Esophagus (tissue), 2 donors: ENCODE results near the gene ENGASE. TPM values are rescaled to one million over a fixed set of nuclear protein-coding genes. Genes with fewer than 3 reads are reported as not detected.

Experiments used
- H3K27ac ChIP-seq, 2 donors: one replicate each; pipeline ENCODE4 v1.5.1; 2013; ENCODE audit warnings: low read depth in 2 of 2, mild to moderate bottlenecking in 2 of 2, inconsistent platforms in 1 of 2, low read length in 1 of 2, moderate library complexity in 1 of 2
- H3K27me3 ChIP-seq, 2 donors: one replicate each; pipeline ENCODE4 v1.6.1; 2013; ENCODE audit warnings: low read length in 2 of 2, control low read depth in 1 of 2, mild to moderate bottlenecking in 1 of 2; ENCODE audit not compliant: insufficient read depth in 2 of 2, control insufficient read depth in 1 of 2
- H3K36me3 ChIP-seq, 2 donors: one replicate each; pipeline ENCODE4 v1.6.1; 2013; ENCODE audit warnings: low read length in 1 of 2; ENCODE audit not compliant: control insufficient read depth in 2 of 2, insufficient read depth in 2 of 2
- H3K4me1 ChIP-seq, 2 donors: one replicate each; pipeline ENCODE4 v1.6.1; 2013; ENCODE audit warnings: low read length in 1 of 2; ENCODE audit not compliant: control insufficient read depth in 2 of 2, insufficient read depth in 2 of 2
- H3K4me3 ChIP-seq, 2 donors: one replicate each; pipeline ENCODE4 v1.5.1; 2013; ENCODE audit warnings: low read length in 2 of 2, mild to moderate bottlenecking in 2 of 2, low read depth in 1 of 2, moderate library complexity in 1 of 2
- H3K9me3 ChIP-seq, 2 donors: one replicate each; pipeline ENCODE4 v1.6.1; 2013; ENCODE audit warnings: mild to moderate bottlenecking in 2 of 2, low read depth in 1 of 2, low read length in 1 of 2, moderate library complexity in 1 of 2; ENCODE audit not compliant: control insufficient read depth in 2 of 2, insufficient read depth in 1 of 2
- WGBS, 2 donors: extraction: QIAGEN DNeasy Blood & Tissue Kit; methylation state at CpG; one replicate each; pipeline ENCODE4 v1.1.7; 2013; 5-methylcytosine and 5-hydroxymethylcytosine counted together
- polyA plus RNA-seq, 2 donors: library from polyadenylated mRNA; stranded (reverse); fragments of 200-250 nt; gene quantifications; one replicate each; pipeline ENCODE4 v1.2.3, GENCODE V29; 2013
- donor health status: healthy with polysubstance abuse.
- donor health status: Bipolar disorder and iron deficiency.

Gene ENGASE
- polyA plus RNA-seq, 2 donors = 10.6 to 31.7 TPM

GRCh38 chr17:79102214-79102613 is 27.6 kb downstream of the ENGASE start:
- Histone ChIP-seq H3K9me3 (no peaks in the 10 kb centered on the region), H3K4me1 (no peaks in the 10 kb centered on the region), H3K27me3 (peaks cover 0 to 4% of the 10 kb centered on the region in 2 donors), H3K36me3 (no peaks in the 10 kb centered on the region), H3K27ac (no peak overlapping the region), H3K4me3 (no peak overlapping the region)
- 75 to 82% methylated on average over 7 of the region's 7 CpGs for WGBS, 2 donors

GRCh38 chr17:79104898-79105600 is 30.4 kb downstream of the ENGASE start:
- no peaks in the 10 kb centered on the region for H3K9me3 ChIP-seq
- H3K4me1 ChIP-seq = no peaks in the 10 kb centered on the region
- 71 to 76% methylated on average over 12 of the region's 12 CpGs for WGBS, 2 donors
- no peaks in the 10 kb centered on the region for H3K27me3 ChIP-seq
- no peak overlapping the region for H3K4me3 ChIP-seq
- no peak overlapping the region for H3K27ac ChIP-seq
- no peaks in the 10 kb centered on the region for H3K36me3 ChIP-seq

- no peak overlapping the region for H3K27ac ChIP-seq
- no peaks in the 10 kb centered on the region for H3K27me3 ChIP-seq
- no peaks in the 10 kb centered on the region for H3K9me3 ChIP-seq
- H3K4me3 ChIP-seq = no peak overlapping the region
- 77 to 81% methylated on average over 14 of the region's 14 CpGs for WGBS, 2 donors
- H3K36me3 ChIP-seq = no peaks in the 10 kb centered on the region
- H3K4me1 ChIP-seq = no peaks in the 10 kb centered on the region
Observed at GRCh38 chr17:79105937-79106336, 31.3 kb downstream of the ENGASE start.

- Histone ChIP-seq H3K9me3 (no peaks in the 10 kb centered on the region), H3K4me1 (no peaks in the 10 kb centered on the region), H3K4me3 (no peak overlapping the region), H3K36me3 (no peaks in the 10 kb centered on the region), H3K27me3 (no peaks in the 10 kb centered on the region), H3K27ac (no peak overlapping the region)
- 87 to 91% methylated on average over 11 of the region's 11 CpGs for WGBS, 2 donors
Observed at GRCh38 chr17:79106958-79107357, 32.3 kb downstream of the ENGASE start.

GRCh38 chr17:79107499-79108231 is 33.0 kb downstream of the ENGASE start:
- H3K27me3 ChIP-seq = no peaks in the 10 kb centered on the region

GRCh38 chr17:79108232-79108850 is 33.7 kb downstream of the ENGASE start:
- WGBS, 2 donors = 72 to 81% methylated on average over 26 of the region's 26 CpGs
- no peaks in the 10 kb centered on the region for H3K4me1 ChIP-seq
- no peak overlapping the region for H3K4me3 ChIP-seq
- no peaks in the 10 kb centered on the region for H3K27me3 ChIP-seq
- no peaks in the 10 kb centered on the region for H3K36me3 ChIP-seq
- no peak overlapping the region for H3K27ac ChIP-seq
- H3K9me3 ChIP-seq = no peaks in the 10 kb centered on the region

More at GRCh38 chr17:79107499-79108231, 33.0 kb downstream of the ENGASE start:
- Histone ChIP-seq H3K4me3 (no peak overlapping the region), H3K9me3 (no peaks in the 10 kb centered on the region), H3K36me3 (no peaks in the 10 kb centered on the region), H3K4me1 (no peaks in the 10 kb centered on the region), H3K27ac (no peak overlapping the region)
- WGBS, 2 donors = 84 to 88% methylated on average over 25 of the region's 25 CpGs

- Histone ChIP-seq H3K27me3 (no peaks in the 10 kb centered on the region), H3K4me1 (no peaks in the 10 kb centered on the region), H3K9me3 (no peaks in the 10 kb centered on the region), H3K4me3 (no peak overlapping the region), H3K27ac (no peak overlapping the region), H3K36me3 (no peaks in the 10 kb centered on the region)
- WGBS, 2 donors = 74 to 78% methylated on average over 15 of the region's 15 CpGs
Observed at GRCh38 chr17:79108870-79109269, 34.2 kb downstream of the ENGASE start.

GRCh38 chr17:79109584-79109983 is 35.0 kb downstream of the ENGASE start:
- Histone ChIP-seq H3K4me3 (no peak overlapping the region), H3K9me3 (no peaks in the 10 kb centered on the region), H3K27me3 (no peaks in the 10 kb centered on the region), H3K4me1 (no peaks in the 10 kb centered on the region), H3K36me3 (no peaks in the 10 kb centered on the region), H3K27ac (no peak overlapping the region)
- WGBS, 2 donors = 30 to 37% methylated on average over 10 of the region's 10 CpGs

- Histone ChIP-seq H3K4me1 (no peaks in the 10 kb centered on the region), H3K9me3 (no peaks in the 10 kb centered on the region), H3K27me3 (no peaks in the 10 kb centered on the region), H3K36me3 (no peaks in the 10 kb centered on the region), H3K27ac (no peak overlapping the region), H3K4me3 (no peak overlapping the region)
- 87 to 88% methylated on average over 12 of the region's 12 CpGs for WGBS, 2 donors
Observed at GRCh38 chr17:79111097-79111496, 36.5 kb downstream of the ENGASE start.
